K562 (cell line): ENCODE results near the gene RIMBP3C. TPM values are rescaled to one million over a fixed set of nuclear protein-coding genes. Genes with fewer than 3 reads are reported as not detected.

ENCODE experiments used
- ARID3A ChIP-seq: IDR thresholded peaks from 2 replicates; pipeline ENCODE4 v1.6.1; 2012; ENCODE audit warnings: low read depth, low read length, improper control_type of control experiment, borderline replicate concordance
- CREB5 ChIP-seq: fragments of 250-450 bp; sonication (Bioruptor Pico); IDR thresholded peaks from 2 replicates; pipeline ENCODE4 v1.5.0; 2020; ENCODE audit warnings: mild to moderate bottlenecking
- EP300 ChIP-seq: IDR thresholded peaks from 2 replicates; pipeline ENCODE4 v1.6.1; 2012; ENCODE audit warnings: low read length, improper control_type of control experiment
- ESRRB ChIP-seq: fragments of 250-450 bp; sonication (Bioruptor Pico); IDR thresholded peaks from 2 replicates; pipeline ENCODE4 v1.5.0; 2020; ENCODE audit warnings: mild to moderate bottlenecking, moderate library complexity, borderline replicate concordance
- GABPB2 ChIP-seq: fragments of 250-450 bp; sonication (Bioruptor Pico); conservative IDR thresholded peaks from 2 replicates; pipeline ENCODE4 v1.5.1; 2021; ENCODE audit warnings: mild to moderate bottlenecking
- HDAC3 ChIP-seq: fragments of 450-650 bp; IDR thresholded peaks from 2 replicates; pipeline ENCODE4 v1.6.1; 2018; ENCODE audit warnings: borderline replicate concordance, mild to moderate bottlenecking, moderate library complexity; ENCODE audit not compliant: partially characterized antibody
- HES1 ChIP-seq: fragments of 450-650 bp; IDR thresholded peaks from 2 replicates; pipeline ENCODE4 v1.6.1; 2016; ENCODE audit warnings: low read depth, mild to moderate bottlenecking, moderate library complexity
- HLTF ChIP-seq: fragments of 450-650 bp; IDR thresholded peaks from 2 replicates; pipeline ENCODE4 v1.6.1; 2016
- KLF1 ChIP-seq: fragments of 450-650 bp; IDR thresholded peaks from 2 replicates; pipeline ENCODE4 v1.6.1; 2016; ENCODE audit warnings: missing genetic modification characterization, missing compliant biosample characterization
- MAFK ChIP-seq: IDR thresholded peaks from 2 replicates; pipeline ENCODE4 v1.6.1; 2011; ENCODE audit warnings: low read length, improper control_type of control experiment
- MED1 ChIP-seq: sonication (generic); formaldehyde crosslinking; IDR thresholded peaks from 2 replicates; pipeline ENCODE4 v1.8.1; 2023; ENCODE audit warnings: missing genetic modification reagents, borderline replicate concordance
- MXI1 ChIP-seq: IDR thresholded peaks from 2 replicates; pipeline ENCODE4 v1.6.1; 2011; ENCODE audit warnings: low read depth, mild to moderate bottlenecking, improper control_type of control experiment, low read length
- NFXL1 ChIP-seq: fragments of 450-650 bp; formaldehyde crosslinking; IDR thresholded peaks from 2 replicates; pipeline ENCODE4 v1.4.0; 2021; ENCODE audit warnings: mild to moderate bottlenecking
- NR0B1 ChIP-seq: fragments of 450-650 bp; IDR thresholded peaks from one replicate; pipeline ENCODE4 v1.6.1; 2018; ENCODE audit warnings: mild to moderate bottlenecking, moderate library complexity; ENCODE audit not compliant: partially characterized antibody
- NR2F6 ChIP-seq: fragments of 450-650 bp; formaldehyde crosslinking; IDR thresholded peaks from 2 replicates; pipeline ENCODE4 v1.4.0; 2020; ENCODE audit warnings: mild to moderate bottlenecking
- PHF8 ChIP-seq: fragments of 200-600 bp; sonication (generic); IDR thresholded peaks from 2 replicates; pipeline ENCODE4 v1.6.1; 2012; ENCODE audit warnings: mixed run types, mild to moderate bottlenecking, inconsistent platforms, low read length, moderate library complexity, borderline replicate concordance
- SAFB ChIP-seq: fragments of 200-400 bp; formaldehyde crosslinking; IDR thresholded peaks from 2 replicates; pipeline ENCODE4 v1.6.1; 2017; ENCODE audit warnings: low read depth, low read length, borderline replicate concordance
- USF2 ChIP-seq: sonication (generic); formaldehyde crosslinking; IDR thresholded peaks from 2 replicates; pipeline ENCODE4 v1.5.0; 2020; ENCODE audit warnings: missing genetic modification reagents
- ZBTB9 ChIP-seq: fragments of 450-650 bp; formaldehyde crosslinking; IDR thresholded peaks from 2 replicates; pipeline ENCODE4 v1.4.0; 2020; ENCODE audit warnings: mild to moderate bottlenecking, moderate library complexity
- polyA plus RNA-seq, 8 experiments: library from polyadenylated mRNA; depleted of rRNA in 4 of 8; stranded (reverse) in 5 of 8; unstranded in 3 of 8; fragments of >200 nt; fragmentation: Nextera tagmentation in 2 of 8; fragmentation: Illumina TruSeq in 1 of 8; extraction: Ambion mirVana in 2 of 8; extraction: Trizol in 1 of 8; gene quantifications; 2 replicates each; pipeline versions ENCODE4 v1.2.1 to v1.2.3, GENCODE V29; 2011 to 2014; ENCODE audit warnings: inconsistent platforms in 1 of 8, missing spikeins in 1 of 8
- total RNA-seq, 7 experiments: library from RNA; depleted of rRNA in 6 of 7; stranded (reverse); fragments of >200 nt in 6 of 7; fragmentation: Illumina TruSeq in 2 of 7; extraction: Trizol in 2 of 7; gene quantifications; 2 replicates each; pipeline versions ENCODE4 v1.2.1 to v1.2.3, GENCODE V29; 2011 to 2021; ENCODE audit warnings: low replicate concordance in 1 of 7

The RIMBP3C gene
- total and polyA plus RNA-seq, 9 of the 15 experiments (the other 6 are each of a cell fraction or from before 2014, with no cell fraction given), result 0.09 to 0.98 (median 0.17) TPM; not detected in 2

- peak; percentile 96 for TF ChIP-seq ZBTB9 (CRISPR knock-in tag)
- TF ChIP-seq MAFK, result no peak; the same call in 1 of the 2 replicates
- no peak for TF ChIP-seq HDAC3
- TF ChIP-seq HLTF, result no peak
- TF ChIP-seq ARID3A, result peak; percentile 62; the same call in 1 of the 2 replicates
- peak; percentile 91 for TF ChIP-seq NFXL1 (CRISPR knock-in tag)
- peak; percentile 66; the same call in 1 of the 2 replicates for TF ChIP-seq SAFB
- TF ChIP-seq NR0B1, result no peak
- no peak for TF ChIP-seq USF2
- peak; percentile 53; the same call in 1 of the 2 replicates for TF ChIP-seq MXI1
- TF ChIP-seq MED1 (CRISPR knock-in tag), result no peak
- no peak for TF ChIP-seq HES1
- TF ChIP-seq EP300, result peak; percentile 81
- TF ChIP-seq PHF8, result peak; percentile 100
- TF ChIP-seq KLF1, result peak; percentile 91
- peak; percentile 90 for TF ChIP-seq GABPB2 (CRISPR knock-in tag)
- peak; percentile 76; the same call in 1 of the 2 replicates for TF ChIP-seq NR2F6 (CRISPR knock-in tag)
- no peak for TF ChIP-seq CREB5
- no peak for TF ChIP-seq ESRRB
Measured at GRCh38 chr22:21567456-21568346, 16.4 kb upstream of the RIMBP3C start, which contains the start of gene UBE2L3 (continued).
